A549 (cell line): ENCODE measurements around the gene LAMA1. TPM values are rescaled to one million over a fixed set of nuclear protein-coding genes. Genes with fewer than 3 reads are reported as not detected.

Experiments used
- ATAC-seq, 2 experiments: fragments of 200-7000 bp in 1 of 2; fragments of >200 bp in 1 of 2; cut with Nextera tagmentation in 1 of 2; cut with Tn5 transposase in 1 of 2; 3 replicates each; pipeline versions ENCODE4 v1.8.0 to v1.9.1; 2018 to 2020; ENCODE audit warnings: mild to moderate bottlenecking in 1 of 2, moderate library complexity in 1 of 2
- CTCF ChIA-PET: fragments of 300-600 bp; sonication (Branson Sonifier 250); formaldehyde crosslinking; extraction: SDS; loops from one replicate; lab custom pipeline; 2021; ENCODE audit warnings: antibody characterized with exemption, inconsistent platforms; lab: Yijun Ruan, JAX
- POLR2A ChIA-PET: fragments of 350-600 bp; formaldehyde crosslinking; extraction: SDS; loops from one replicate; lab custom pipeline; 2021; ENCODE audit warnings: antibody characterized with exemption, inconsistent platforms; lab: Yijun Ruan, JAX
- DNase-seq, 2 experiments: peaks; one replicate each; pipeline versions ENCODE4 v3.0.0 to v3.0.0-alpha.2; 2011 to 2016; ENCODE audit warnings: low read depth in 1 of 2, low spot score in 1 of 2
- FAIRE-seq: peaks from 2 replicates; lab custom pipeline; 2011; peaks lifted over from hg19 to GRCh38; lab: Jason Lieb, UNC
- H3K27ac ChIP-seq, 2 experiments: fragments of >200 bp; sonication (Bioruptor Twin); formaldehyde crosslinking; 3 replicates each; pipeline ENCODE4 v1.5.1; 2016 to 2017
- H3K4me1 ChIP-seq: fragments of >200 bp; sonication (Bioruptor Twin); formaldehyde crosslinking; 3 replicates; pipeline ENCODE4 v1.6.1; 2016
- H3K4me2 ChIP-seq: fragments of >200 bp; sonication (Bioruptor Twin); formaldehyde crosslinking; 3 replicates; pipeline ENCODE4 v1.6.1; 2016
- H3K4me3 ChIP-seq: fragments of >200 bp; sonication (Bioruptor Twin); formaldehyde crosslinking; 3 replicates; pipeline ENCODE4 v1.5.1; 2016
- H3K9me3 ChIP-seq: fragments of >200 bp; sonication (Bioruptor Twin); formaldehyde crosslinking; 3 replicates; pipeline ENCODE4 v1.6.1; 2016
- BCL3 ChIP-seq: fragments of >200 bp; sonication (Bioruptor Twin); formaldehyde crosslinking; IDR thresholded peaks from 3 replicates; pipeline ENCODE4 v1.6.1; 2016
- CHD2 ChIP-seq: fragments of 150-350 bp; IDR thresholded peaks from 2 replicates; pipeline ENCODE4 v1.6.1; 2014; ENCODE audit warnings: low read length; ENCODE audit not compliant: partially characterized antibody
- ESRRA ChIP-seq: fragments of 150-350 bp; IDR thresholded peaks from 2 replicates; pipeline ENCODE4 v1.6.1; 2014; ENCODE audit warnings: mild to moderate bottlenecking, low read length, borderline replicate concordance
- FOSB ChIP-seq: fragments of 250-450 bp; sonication (Bioruptor Pico); IDR thresholded peaks from 2 replicates; pipeline ENCODE4 v1.5.0; 2020; ENCODE audit warnings: mild to moderate bottlenecking, moderate library complexity
- GATA3 ChIP-seq: IDR thresholded peaks from 2 replicates; pipeline ENCODE4 v1.6.1; 2012; ENCODE audit warnings: borderline replicate concordance
- HDAC2 ChIP-seq: fragments of 200-600 bp; sonication (generic); IDR thresholded peaks from 2 replicates; pipeline ENCODE4 v1.6.1; 2016
- HEYL ChIP-seq: fragments of 250-450 bp; sonication (Bioruptor Pico); IDR thresholded peaks from 2 replicates; pipeline ENCODE4 v1.8.0; 2021; ENCODE audit warnings: mild to moderate bottlenecking, moderate library complexity
- HMGXB4 ChIP-seq: fragments of 250-450 bp; sonication (Bioruptor Pico); IDR thresholded peaks from 2 replicates; pipeline ENCODE4 v1.5.0; 2021; ENCODE audit warnings: mild to moderate bottlenecking, moderate library complexity, borderline replicate concordance
- HOXA7 ChIP-seq: fragments of 250-450 bp; sonication (Bioruptor Pico); IDR thresholded peaks from 2 replicates; pipeline ENCODE4 v1.5.0; 2020; ENCODE audit warnings: mild to moderate bottlenecking, moderate library complexity
- JUNB ChIP-seq: fragments of >200 bp; sonication (Bioruptor Twin); formaldehyde crosslinking; IDR thresholded peaks from 2 replicates; pipeline ENCODE4 v1.6.1; 2016
- MAFK ChIP-seq: fragments of 450-650 bp; IDR thresholded peaks from 2 replicates; pipeline ENCODE4 v1.6.1; 2014; ENCODE audit not compliant: partially characterized antibody
- NPAS2 ChIP-seq: fragments of 250-450 bp; sonication (Bioruptor Pico); IDR thresholded peaks from 2 replicates; pipeline ENCODE4 v1.8.0; 2022; ENCODE audit warnings: mild to moderate bottlenecking, moderate library complexity, borderline replicate concordance
- NR3C1 ChIP-seq: fragments of >200 bp; sonication (Bioruptor Twin); formaldehyde crosslinking; IDR thresholded peaks from 3 replicates; pipeline ENCODE4 v1.6.1; 2017
- RARB ChIP-seq: fragments of 250-450 bp; sonication (Bioruptor Pico); IDR thresholded peaks from 2 replicates; pipeline ENCODE4 v1.8.0; 2021; ENCODE audit warnings: mild to moderate bottlenecking, moderate library complexity
- RCOR1 ChIP-seq: fragments of 150-350 bp; IDR thresholded peaks from 2 replicates; pipeline ENCODE4 v1.6.1; 2014; ENCODE audit warnings: antibody characterized with exemption, low read length, low read depth
- ZNF302 ChIP-seq: fragments of 250-450 bp; sonication (Bioruptor Pico); IDR thresholded peaks from 2 replicates; pipeline ENCODE4 v1.9.0; 2021; ENCODE audit warnings: inconsistent platforms, mild to moderate bottlenecking, moderate library complexity
- ZSCAN20 ChIP-seq: fragments of 250-450 bp; sonication (Bioruptor Pico); IDR thresholded peaks from 2 replicates; pipeline ENCODE4 v1.8.0; 2022; ENCODE audit warnings: mild to moderate bottlenecking, moderate library complexity
- WGBS: methylation state at CpG from one replicate; pipeline ENCODE4 v1.1.6; 2017; ENCODE audit errors: missing lambda C conversion rate; 5-methylcytosine and 5-hydroxymethylcytosine counted together
- polyA plus RNA-seq, 4 experiments: library from polyadenylated mRNA; depleted of rRNA in 3 of 4; stranded (reverse); fragments of >200 nt; fragmentation: RNase III in 1 of 4; extraction: RNeasy Plus Mini Kit Qiagen cat#74134 plus additional on column Dnase treatment in 1 of 4; gene quantifications; 2 replicates in 3 of 4; 3 replicates in 1 of 4; pipeline ENCODE4 v1.2.3, GENCODE V29; 2011 to 2017
- TF ChIP-seq, protein P1 (sequence below): fragments of 150-350 bp; IDR thresholded peaks from 2 replicates; pipeline ENCODE4 v1.6.1; 2014; ENCODE audit warnings: low read depth, mild to moderate bottlenecking, low read length
- TF ChIP-seq, protein P2 (sequence below): fragments of 450-650 bp; IDR thresholded peaks from 2 replicates; pipeline ENCODE4 v1.6.1; 2014; ENCODE audit warnings: antibody characterized with exemption
- TF ChIP-seq, protein P3 (sequence below): IDR thresholded peaks from 2 replicates; pipeline ENCODE4 v1.6.1; 2012

Gene LAMA1
- polyA plus RNA-seq, 2 of the 4 experiments (the other 2 are of a cell fraction): 0.05 to 0.06 TPM

DNA sequence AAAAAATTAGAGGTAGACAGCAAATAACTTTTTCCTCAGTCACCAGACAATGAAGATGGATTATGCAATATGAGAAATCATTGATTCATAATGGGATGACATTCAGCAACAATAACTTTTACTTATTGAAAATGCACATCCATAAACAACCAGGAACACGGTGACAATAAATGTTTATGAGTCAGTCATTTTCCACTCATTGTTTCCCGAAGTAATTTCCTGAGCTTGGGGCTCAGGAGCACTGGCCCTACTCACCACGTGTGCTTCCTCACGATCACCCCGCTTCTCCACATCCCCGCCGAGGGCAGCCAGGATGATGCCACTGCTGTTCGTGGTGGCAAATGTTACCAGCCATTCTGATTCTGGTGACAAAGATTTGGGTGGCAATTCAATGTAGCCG, 156.3 kb downstream of the LAMA1 start:
- FAIRE-seq (no peak), ATAC-seq (no peak), DNase-seq (no peak)
- no peak overlapping the region for H3K4me3 ChIP-seq
- WGBS: 47% methylated on average over 9 of the region's 9 CpGs
- H3K4me1 ChIP-seq: no peaks in the 10 kb centered on the region
- no peak overlapping the region for H3K4me2 ChIP-seq
- H3K27ac ChIP-seq: no peak overlapping the region
- H3K9me3 ChIP-seq: no peaks in the 10 kb centered on the region
- CTCF ChIA-PET: no interaction called here
- TF ChIP-seq FOSB (CRISPR knock-in tag) (no peak), RARB (CRISPR knock-in tag) (no peak), HOXA7 (no peak), GATA3 (no peak), RCOR1 (no peak), JUNB (no peak), NPAS2 (CRISPR knock-in tag) (no peak), MAFK (no peak), NR3C1 (no peak), HMGXB4 (CRISPR knock-in tag) (no peak), HDAC2 (no peak), HEYL (CRISPR knock-in tag) (no peak)
- TF ChIP-seq, protein P1, sequence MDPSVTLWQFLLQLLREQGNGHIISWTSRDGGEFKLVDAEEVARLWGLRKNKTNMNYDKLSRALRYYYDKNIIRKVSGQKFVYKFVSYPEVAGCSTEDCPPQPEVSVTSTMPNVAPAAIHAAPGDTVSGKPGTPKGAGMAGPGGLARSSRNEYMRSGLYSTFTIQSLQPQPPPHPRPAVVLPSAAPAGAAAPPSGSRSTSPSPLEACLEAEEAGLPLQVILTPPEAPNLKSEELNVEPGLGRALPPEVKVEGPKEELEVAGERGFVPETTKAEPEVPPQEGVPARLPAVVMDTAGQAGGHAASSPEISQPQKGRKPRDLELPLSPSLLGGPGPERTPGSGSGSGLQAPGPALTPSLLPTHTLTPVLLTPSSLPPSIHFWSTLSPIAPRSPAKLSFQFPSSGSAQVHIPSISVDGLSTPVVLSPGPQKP: no peak
- POLR2A ChIA-PET: no interaction called here

DNA sequence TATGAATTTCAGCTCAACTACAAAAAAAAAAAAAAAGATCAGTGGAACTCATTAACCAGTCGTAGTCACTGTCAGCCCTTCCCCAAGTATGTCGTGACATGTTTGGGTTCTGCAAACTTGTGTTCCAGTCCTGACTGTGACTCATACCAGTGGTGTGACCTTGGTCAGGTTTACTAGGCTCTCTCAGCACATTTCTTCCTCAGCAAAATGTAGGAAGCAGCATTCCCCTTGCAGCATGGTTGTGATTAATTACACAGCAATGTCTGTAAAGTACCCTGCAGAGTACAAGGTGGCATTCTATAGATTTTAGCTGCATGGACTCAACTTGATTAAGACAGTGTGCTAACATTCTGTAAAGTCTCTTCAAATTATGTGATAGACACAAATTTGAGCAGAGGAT, 156.9 kb downstream of the LAMA1 start:
- CTCF ChIA-PET: no interaction called here
- ATAC-seq (no peak), FAIRE-seq (no peak), DNase-seq (no peak)
- H3K4me2 ChIP-seq: no peak overlapping the region
- no peak overlapping the region for H3K4me3 ChIP-seq
- H3K4me1 ChIP-seq: no peaks in the 10 kb centered on the region
- POLR2A ChIA-PET: no interaction called here
- H3K9me3 ChIP-seq: no peaks in the 10 kb centered on the region
- H3K27ac ChIP-seq: no peak overlapping the region
- WGBS: 4% methylated on average over 2 of the region's 2 CpGs
- no peak for TF ChIP-seq BCL3
- TF ChIP-seq ZNF302 (CRISPR knock-in tag): no peak
- TF ChIP-seq, protein P2, sequence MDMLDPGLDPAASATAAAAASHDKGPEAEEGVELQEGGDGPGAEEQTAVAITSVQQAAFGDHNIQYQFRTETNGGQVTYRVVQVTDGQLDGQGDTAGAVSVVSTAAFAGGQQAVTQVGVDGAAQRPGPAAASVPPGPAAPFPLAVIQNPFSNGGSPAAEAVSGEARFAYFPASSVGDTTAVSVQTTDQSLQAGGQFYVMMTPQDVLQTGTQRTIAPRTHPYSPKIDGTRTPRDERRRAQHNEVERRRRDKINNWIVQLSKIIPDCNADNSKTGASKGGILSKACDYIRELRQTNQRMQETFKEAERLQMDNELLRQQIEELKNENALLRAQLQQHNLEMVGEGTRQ: no peak
- no peak for TF ChIP-seq CHD2

DNA sequence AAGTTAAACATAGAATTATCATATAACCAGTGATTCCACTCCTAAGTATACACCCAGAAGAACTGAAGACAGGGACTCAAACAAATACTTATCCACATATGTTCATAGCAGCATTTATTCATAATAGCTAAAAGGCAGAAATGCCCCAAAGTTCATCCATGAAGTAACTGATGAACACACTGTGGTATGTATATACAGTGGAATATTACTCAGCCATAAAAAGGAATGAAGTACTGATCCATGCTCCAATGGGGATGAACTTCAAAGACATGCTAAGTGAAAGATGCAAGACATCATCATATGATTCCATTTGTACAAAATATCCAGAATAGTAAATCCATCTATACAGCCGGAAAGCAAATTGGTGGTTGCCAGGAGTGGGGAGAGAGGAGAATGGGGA, 157.5 kb downstream of the LAMA1 start:
- ATAC-seq: no peak
- TF ChIP-seq, protein P3, sequence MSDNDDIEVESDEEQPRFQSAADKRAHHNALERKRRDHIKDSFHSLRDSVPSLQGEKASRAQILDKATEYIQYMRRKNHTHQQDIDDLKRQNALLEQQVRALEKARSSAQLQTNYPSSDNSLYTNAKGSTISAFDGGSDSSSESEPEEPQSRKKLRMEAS: no peak
- TF ChIP-seq ZSCAN20 (CRISPR knock-in tag) (no peak), ESRRA (no peak)
- TF ChIP-seq, all 56 proteins: peak for 0
- Histone ChIP-seq H3K9me3 (no peaks in the 10 kb centered on the region), H3K4me1 (no peaks in the 10 kb centered on the region), H3K27ac (no peak overlapping the region), H3K4me3 (no peak overlapping the region), H3K4me2 (no peak overlapping the region)
- POLR2A ChIA-PET: no interaction called here
- no peak for DNase-seq
- 84% methylated on average over 1 of the region's 1 CpG for WGBS
- no peak for FAIRE-seq
- CTCF ChIA-PET: no interaction called here
